ENCODE measurements around the gene MYH13.

DNA sequence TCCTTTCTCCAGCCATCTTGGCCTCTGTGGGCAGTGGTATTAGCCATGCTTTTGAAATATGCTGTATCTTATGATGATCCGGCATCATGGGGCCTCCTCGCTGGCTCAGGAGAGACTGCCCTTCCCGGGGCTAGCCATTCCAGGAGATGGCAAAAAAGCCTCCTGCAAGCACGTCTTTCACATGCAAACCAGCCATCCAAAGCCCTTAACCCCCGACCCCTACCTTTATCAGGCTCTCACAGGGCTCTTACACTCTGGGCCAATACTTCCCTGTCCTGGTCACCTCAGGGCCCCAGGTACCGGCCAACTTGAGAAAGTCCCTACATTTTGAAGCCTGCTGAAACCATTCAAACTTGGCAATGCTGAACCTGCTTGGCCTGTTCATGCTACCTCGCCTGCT is 36.4 kb downstream of the MYH13 start:
- TF ChIP-seq, protein P1, sequence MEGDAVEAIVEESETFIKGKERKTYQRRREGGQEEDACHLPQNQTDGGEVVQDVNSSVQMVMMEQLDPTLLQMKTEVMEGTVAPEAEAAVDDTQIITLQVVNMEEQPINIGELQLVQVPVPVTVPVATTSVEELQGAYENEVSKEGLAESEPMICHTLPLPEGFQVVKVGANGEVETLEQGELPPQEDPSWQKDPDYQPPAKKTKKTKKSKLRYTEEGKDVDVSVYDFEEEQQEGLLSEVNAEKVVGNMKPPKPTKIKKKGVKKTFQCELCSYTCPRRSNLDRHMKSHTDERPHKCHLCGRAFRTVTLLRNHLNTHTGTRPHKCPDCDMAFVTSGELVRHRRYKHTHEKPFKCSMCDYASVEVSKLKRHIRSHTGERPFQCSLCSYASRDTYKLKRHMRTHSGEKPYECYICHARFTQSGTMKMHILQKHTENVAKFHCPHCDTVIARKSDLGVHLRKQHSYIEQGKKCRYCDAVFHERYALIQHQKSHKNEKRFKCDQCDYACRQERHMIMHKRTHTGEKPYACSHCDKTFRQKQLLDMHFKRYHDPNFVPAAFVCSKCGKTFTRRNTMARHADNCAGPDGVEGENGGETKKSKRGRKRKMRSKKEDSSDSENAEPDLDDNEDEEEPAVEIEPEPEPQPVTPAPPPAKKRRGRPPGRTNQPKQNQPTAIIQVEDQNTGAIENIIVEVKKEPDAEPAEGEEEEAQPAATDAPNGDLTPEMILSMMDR (IDR thresholded peaks at IDR 0.05), result no peak
- TF ChIP-seq POLR2A (IDR thresholded peaks at IDR 0.05), result no peak

Data from lower leg skin (tissue), 3 donors.